Neural progenitor cell (in vitro differentiated cells): ENCODE results near the gene TRIM7. TPM values are rescaled to one million over a fixed set of nuclear protein-coding genes. Genes with fewer than 3 reads are reported as not detected.

ENCODE experiments used
- DNase-seq: peaks from one replicate; pipeline ENCODE4 v3.0.0-alpha.2; 2016; ENCODE audit warnings: low spot score
- H2AFZ ChIP-seq: fragments of 200-600 bp; sonication (generic); replicated peaks from 2 replicates; pipeline ENCODE4 v1.6.1; 2016; ENCODE audit warnings: antibody characterized with exemption
- H3F3A ChIP-seq: fragments of 200-600 bp; sonication (generic); 2 replicates; pipeline ENCODE4 v1.6.1; 2016; ENCODE audit warnings: antibody characterized with exemption, low read depth
- H3K27ac ChIP-seq: fragments of 200-600 bp; sonication (generic); 2 replicates; pipeline ENCODE4 v1.5.1; 2016; ENCODE audit warnings: mild to moderate bottlenecking
- H3K27me3 ChIP-seq: fragments of 200-600 bp; sonication (generic); 2 replicates; pipeline ENCODE4 v1.6.1; 2016; ENCODE audit warnings: mild to moderate bottlenecking, moderate library complexity
- H3K36me3 ChIP-seq: fragments of 200-600 bp; sonication (generic); 2 replicates; pipeline ENCODE4 v1.5.1; 2016
- H3K4me1 ChIP-seq: fragments of 200-600 bp; sonication (generic); 2 replicates; pipeline ENCODE4 v1.6.1; 2016; ENCODE audit warnings: mixed run types
- H3K4me2 ChIP-seq: fragments of 200-600 bp; sonication (generic); 2 replicates; pipeline ENCODE4 v1.6.1; 2016
- H3K4me3 ChIP-seq: fragments of 200-600 bp; sonication (generic); 2 replicates; pipeline ENCODE4 v1.5.1; 2016
- H3K79me2 ChIP-seq: fragments of 200-600 bp; sonication (generic); 2 replicates; pipeline ENCODE4 v1.6.1; 2016; ENCODE audit warnings: low read depth
- H3K9ac ChIP-seq: fragments of 200-600 bp; sonication (generic); 2 replicates; pipeline ENCODE4 v1.6.1; 2016
- H3K9me3 ChIP-seq: fragments of 200-600 bp; sonication (generic); 2 replicates; pipeline ENCODE4 v1.5.1; 2016; ENCODE audit warnings: low read depth
- H4K20me1 ChIP-seq: fragments of 200-600 bp; sonication (generic); 2 replicates; pipeline ENCODE4 v1.6.1; 2016; ENCODE audit warnings: low read depth
- H3K27ac Mint-ChIP-seq: 3 replicates; pipeline ENCODE4 v1.8.0; 2021; ENCODE audit warnings: mixed read lengths
- H3K27me3 Mint-ChIP-seq: 2 replicates; pipeline ENCODE4 v1.8.0; 2022; ENCODE audit warnings: low read depth, mild to moderate bottlenecking, inconsistent platforms, moderate library complexity, mixed read lengths; ENCODE audit not compliant: insufficient read depth
- H3K36me3 Mint-ChIP-seq: 3 replicates; pipeline ENCODE4 v1.8.0; 2021; ENCODE audit warnings: mixed read lengths
- H3K4me1 Mint-ChIP-seq: 3 replicates; pipeline ENCODE4 v1.8.0; 2021; ENCODE audit warnings: mixed read lengths
- H3K4me3 Mint-ChIP-seq: 3 replicates; pipeline ENCODE4 v1.8.0; 2021; ENCODE audit warnings: mild to moderate bottlenecking, moderate library complexity, mixed read lengths
- H3K9me3 Mint-ChIP-seq: 3 replicates; pipeline ENCODE4 v1.8.0; 2020; ENCODE audit warnings: mixed read lengths
- EZH2 ChIP-seq: fragments of 200-600 bp; sonication (generic); IDR thresholded peaks from 2 replicates; pipeline ENCODE4 v1.6.1; 2017; ENCODE audit warnings: antibody characterized with exemption, mild to moderate bottlenecking, moderate library complexity
- EZH2phosphoT487 ChIP-seq: fragments of 200-600 bp; sonication (generic); IDR thresholded peaks from 2 replicates; pipeline ENCODE4 v1.6.1; 2017; ENCODE audit warnings: antibody characterized with exemption
- total RNA-seq: library from RNA; depleted of rRNA; stranded (reverse); fragments of >200 nt; gene quantifications from 2 replicates; pipeline ENCODE4 v1.2.3, GENCODE V29; 2015; ENCODE audit warnings: low replicate concordance
- TF ChIP-seq, protein P1 (sequence below): fragments of 200-600 bp; sonication (generic); IDR thresholded peaks from 2 replicates; pipeline ENCODE4 v1.5.1; 2017; ENCODE audit warnings: antibody characterized with exemption, mild to moderate bottlenecking

The TRIM7 gene
- total RNA-seq, 1 donor from 2014 or later: not detected

DNA sequence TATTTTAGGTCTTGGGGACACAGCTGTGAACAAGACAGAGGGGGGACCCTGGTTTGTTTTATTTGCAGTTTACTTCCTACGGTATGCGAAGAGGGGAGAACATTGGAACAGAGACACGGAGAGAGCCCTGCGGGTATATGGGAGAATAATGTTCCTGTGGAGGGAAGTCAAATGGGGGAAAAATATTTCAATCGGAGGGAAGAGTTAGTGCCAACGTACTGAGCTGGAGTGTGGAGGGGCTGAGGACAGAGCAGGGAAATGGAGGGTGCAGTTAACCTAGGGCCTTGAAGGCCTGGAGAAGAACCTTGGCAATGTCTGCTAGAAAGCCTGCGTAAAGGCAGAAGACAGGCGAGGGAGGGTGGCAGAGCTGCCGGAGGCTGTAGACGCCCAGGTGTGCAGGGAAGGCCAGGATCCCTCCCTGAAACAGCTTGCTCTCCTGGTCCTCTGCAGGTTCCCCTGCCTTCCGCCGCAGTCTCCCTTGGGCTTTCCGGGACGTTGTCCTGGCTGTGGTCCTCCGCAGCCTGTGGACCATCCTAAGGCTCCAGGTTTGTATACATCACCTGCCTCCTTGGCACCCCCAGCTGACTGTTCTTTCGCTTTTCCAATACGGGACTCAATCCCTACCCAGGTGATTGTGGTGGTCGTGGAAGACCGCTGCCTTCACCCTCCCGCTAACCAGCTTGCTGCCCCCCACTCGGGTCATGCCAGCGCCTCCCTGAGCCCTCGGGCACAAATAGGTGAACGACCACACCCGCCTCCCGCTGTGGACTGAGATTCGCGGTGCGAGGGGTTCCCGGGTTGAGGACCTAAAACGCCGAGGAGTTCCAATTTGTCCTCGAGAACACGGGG is 40.7 kb upstream of the TRIM7 start:
- Histone ChIP-seq H3K27me3 (no peaks in the 10 kb centered on the region), H3K4me3 (peak overlapping the region; percentile 67), H3K4me1 (peaks cover 22% of the 10 kb centered on the region), H3F3A (peaks cover 53% of the 10 kb centered on the region), H3K36me3 (peaks cover 7% of the 10 kb centered on the region), H3K27ac (no peak overlapping the region), H3K79me2 (peaks cover 90% of the 10 kb centered on the region), H2AFZ (peak overlapping the region; percentile 27), H3K9ac (peak overlapping the region; percentile 66), H3K4me2 (peak overlapping the region; percentile 79), H4K20me1 (peaks cover 59% of the 10 kb centered on the region), H3K9me3 (no peaks in the 10 kb centered on the region)
- Mint-ChIP-seq H3K9me3 (no peaks in the 10 kb centered on the region), H3K4me1 (peaks cover 49% of the 10 kb centered on the region), H3K27me3 (peaks cover 8% of the 10 kb centered on the region), H3K27ac (peak overlapping the region; percentile 90), H3K36me3 (peaks cover 23% of the 10 kb centered on the region), H3K4me3 (peak overlapping the region; percentile 99)
- TF ChIP-seq EZH2phosphoT487: no peak
- TF ChIP-seq, protein P1, sequence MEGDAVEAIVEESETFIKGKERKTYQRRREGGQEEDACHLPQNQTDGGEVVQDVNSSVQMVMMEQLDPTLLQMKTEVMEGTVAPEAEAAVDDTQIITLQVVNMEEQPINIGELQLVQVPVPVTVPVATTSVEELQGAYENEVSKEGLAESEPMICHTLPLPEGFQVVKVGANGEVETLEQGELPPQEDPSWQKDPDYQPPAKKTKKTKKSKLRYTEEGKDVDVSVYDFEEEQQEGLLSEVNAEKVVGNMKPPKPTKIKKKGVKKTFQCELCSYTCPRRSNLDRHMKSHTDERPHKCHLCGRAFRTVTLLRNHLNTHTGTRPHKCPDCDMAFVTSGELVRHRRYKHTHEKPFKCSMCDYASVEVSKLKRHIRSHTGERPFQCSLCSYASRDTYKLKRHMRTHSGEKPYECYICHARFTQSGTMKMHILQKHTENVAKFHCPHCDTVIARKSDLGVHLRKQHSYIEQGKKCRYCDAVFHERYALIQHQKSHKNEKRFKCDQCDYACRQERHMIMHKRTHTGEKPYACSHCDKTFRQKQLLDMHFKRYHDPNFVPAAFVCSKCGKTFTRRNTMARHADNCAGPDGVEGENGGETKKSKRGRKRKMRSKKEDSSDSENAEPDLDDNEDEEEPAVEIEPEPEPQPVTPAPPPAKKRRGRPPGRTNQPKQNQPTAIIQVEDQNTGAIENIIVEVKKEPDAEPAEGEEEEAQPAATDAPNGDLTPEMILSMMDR: no peak
- no peak for TF ChIP-seq EZH2
- DNase-seq: peak; percentile 20

- H3K4me3 Mint-ChIP-seq: peak within 1 kb of the TSS; percentile 99
These were observed 38.8 kb upstream of the TRIM7 start, which contains the start of gene RACK1 for GRCh38 chr5:181243564-181244343. TSS of gene RACK1 (minus strand) at chr5:181243906. CDS start at chr5:181243800, 106 bp downstream.

GRCh38 chr5:181243018-181243563 is 38.1 kb upstream of the TRIM7 start:
- H3K4me2 ChIP-seq: peak overlapping the region; percentile 94
- H3K79me2 ChIP-seq: peaks cover 90% of the 10 kb centered on the region
- H3K4me1 Mint-ChIP-seq: peaks cover 41% of the 10 kb centered on the region
- H3K4me3 ChIP-seq: peak overlapping the region; percentile 95
- no peak for TF ChIP-seq EZH2phosphoT487
- no peak for TF ChIP-seq EZH2
- TF ChIP-seq, protein P1: no peak
- no peaks in the 10 kb centered on the region for H3K27me3 ChIP-seq
- peaks cover 16% of the 10 kb centered on the region for H3K4me1 ChIP-seq
- H3K9ac ChIP-seq: peak overlapping the region; percentile 100
- peaks cover 10% of the 10 kb centered on the region for H3K36me3 ChIP-seq
- H3K36me3 Mint-ChIP-seq: peaks cover 35% of the 10 kb centered on the region
- H4K20me1 ChIP-seq: peaks cover 59% of the 10 kb centered on the region
- H3K27me3 Mint-ChIP-seq: peaks cover 9% of the 10 kb centered on the region
- no peaks in the 10 kb centered on the region for H3K9me3 Mint-ChIP-seq
- peak overlapping the region; percentile 99 for H3K4me3 Mint-ChIP-seq
- H3F3A ChIP-seq: peaks cover 79% of the 10 kb centered on the region
- peak overlapping the region; percentile 98 for H3K27ac Mint-ChIP-seq
- H3K9me3 ChIP-seq: no peaks in the 10 kb centered on the region
- no peak overlapping the region for H2AFZ ChIP-seq
- peak overlapping the region; percentile 97 for H3K27ac ChIP-seq
- peak; percentile 56 for DNase-seq

More at GRCh38 chr5:181243564-181244343, 38.8 kb upstream of the TRIM7 start, which contains the start of gene RACK1:
- Histone ChIP-seq H3F3A (peaks cover 72% of the 10 kb centered on the region), H2AFZ (peak within 1 kb of the TSS; percentile 99), H3K4me2 (peak within 1 kb of the TSS; percentile 94), H3K79me2 (peaks cover 90% of the 10 kb centered on the region), H3K27ac (peak within 1 kb of the TSS; percentile 97), H4K20me1 (peaks cover 59% of the 10 kb centered on the region), H3K9ac (peak within 1 kb of the TSS; percentile 100), H3K9me3 (no peaks in the 10 kb centered on the region), H3K27me3 (no peaks in the 10 kb centered on the region), H3K4me3 (peak within 1 kb of the TSS; percentile 95), H3K4me1 (peaks cover 18% of the 10 kb centered on the region), H3K36me3 (peaks cover 7% of the 10 kb centered on the region)
- Mint-ChIP-seq H3K27ac (peak within 1 kb of the TSS; percentile 98), H3K9me3 (no peaks in the 10 kb centered on the region), H3K36me3 (peaks cover 31% of the 10 kb centered on the region), H3K4me1 (peaks cover 45% of the 10 kb centered on the region), H3K27me3 (peaks cover 10% of the 10 kb centered on the region)
- peak; percentile 96 for DNase-seq
- TF ChIP-seq, protein P1: no peak
- no peak for TF ChIP-seq EZH2
- no peak for TF ChIP-seq EZH2phosphoT487
